HG03378 (cell line): Measurements from ENCODE around the gene MTX1.
"Not testable (repeated sequence)": the region's sequence is repeated elsewhere in the genome, so short reads cannot be mapped to it uniquely, and the experiment has no call there.

Source experiments
- ATAC-seq: cut with Tn5 transposase; IDR thresholded peaks from one replicate; pipeline ENCODE4 v1.9.1; 2021; ENCODE audit warnings: mild to moderate bottlenecking, moderate library complexity; ENCODE audit not compliant: unreplicated experiment

The MTX1 gene

DNA sequence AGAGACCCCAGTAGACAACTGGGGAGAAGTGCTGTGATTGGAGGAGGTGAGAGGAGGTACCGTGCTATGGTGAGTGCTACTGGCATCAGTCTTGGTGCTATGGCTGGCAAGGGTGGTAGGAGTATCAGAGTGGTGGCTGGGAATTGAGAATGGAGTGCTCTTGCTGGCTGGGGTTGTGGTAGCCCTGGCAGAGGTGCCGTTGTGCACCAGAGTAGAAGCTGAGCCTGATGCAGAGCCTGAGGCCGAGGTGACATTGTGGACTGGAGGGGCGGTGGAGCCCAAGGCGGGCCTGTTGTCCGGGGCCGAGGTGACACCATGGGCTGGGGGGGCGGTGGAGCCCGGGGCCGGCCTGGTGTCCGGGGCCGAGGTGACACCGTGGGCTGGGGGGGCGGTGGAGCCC lies 20.2 kb upstream of the MTX1 start:
- ATAC-seq, result no peak

DNA sequence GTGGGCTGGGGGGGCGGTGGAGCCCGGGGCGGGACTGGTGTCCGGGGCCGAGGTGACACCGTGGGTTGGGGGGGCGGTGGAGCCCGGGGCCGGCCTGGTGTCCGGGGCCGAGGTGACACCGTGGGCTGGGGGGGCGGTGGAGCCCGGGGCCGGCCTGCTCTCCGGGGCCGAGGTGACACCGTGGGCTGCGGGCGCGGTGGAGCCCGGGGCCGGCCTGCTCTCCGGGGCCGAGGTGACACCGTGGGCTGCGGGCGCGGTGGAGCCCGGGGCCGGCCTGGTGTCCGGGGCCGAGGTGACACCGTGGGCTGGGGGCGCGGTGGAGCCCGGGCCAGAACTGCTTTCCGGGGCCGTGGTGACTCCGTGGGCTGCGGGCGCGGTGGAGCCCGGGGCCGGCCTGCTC lies 18.6 kb upstream of the MTX1 start:
- not testable (repeated sequence) for ATAC-seq

DNA sequence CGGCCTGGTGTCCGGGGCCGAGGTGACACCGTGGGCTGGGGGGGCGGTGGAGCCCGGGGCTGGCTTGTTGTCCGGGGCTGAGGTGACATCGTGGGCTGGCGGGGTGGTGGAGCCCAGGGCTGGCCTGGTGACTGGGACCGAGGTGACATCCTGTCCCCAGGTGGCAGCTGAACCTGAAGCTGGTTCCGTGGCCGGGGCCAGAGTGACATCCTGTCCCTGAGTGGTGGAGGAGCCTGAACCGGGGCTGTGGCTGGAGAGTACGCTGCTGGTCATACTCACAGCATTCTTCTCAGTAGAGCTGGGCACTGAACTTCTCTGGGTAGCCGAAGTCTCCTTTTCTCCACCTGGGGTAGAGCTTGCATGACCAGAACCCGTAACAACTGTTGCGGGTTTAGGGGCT lies 16.6 kb upstream of the MTX1 start:
- no peak for ATAC-seq

DNA sequence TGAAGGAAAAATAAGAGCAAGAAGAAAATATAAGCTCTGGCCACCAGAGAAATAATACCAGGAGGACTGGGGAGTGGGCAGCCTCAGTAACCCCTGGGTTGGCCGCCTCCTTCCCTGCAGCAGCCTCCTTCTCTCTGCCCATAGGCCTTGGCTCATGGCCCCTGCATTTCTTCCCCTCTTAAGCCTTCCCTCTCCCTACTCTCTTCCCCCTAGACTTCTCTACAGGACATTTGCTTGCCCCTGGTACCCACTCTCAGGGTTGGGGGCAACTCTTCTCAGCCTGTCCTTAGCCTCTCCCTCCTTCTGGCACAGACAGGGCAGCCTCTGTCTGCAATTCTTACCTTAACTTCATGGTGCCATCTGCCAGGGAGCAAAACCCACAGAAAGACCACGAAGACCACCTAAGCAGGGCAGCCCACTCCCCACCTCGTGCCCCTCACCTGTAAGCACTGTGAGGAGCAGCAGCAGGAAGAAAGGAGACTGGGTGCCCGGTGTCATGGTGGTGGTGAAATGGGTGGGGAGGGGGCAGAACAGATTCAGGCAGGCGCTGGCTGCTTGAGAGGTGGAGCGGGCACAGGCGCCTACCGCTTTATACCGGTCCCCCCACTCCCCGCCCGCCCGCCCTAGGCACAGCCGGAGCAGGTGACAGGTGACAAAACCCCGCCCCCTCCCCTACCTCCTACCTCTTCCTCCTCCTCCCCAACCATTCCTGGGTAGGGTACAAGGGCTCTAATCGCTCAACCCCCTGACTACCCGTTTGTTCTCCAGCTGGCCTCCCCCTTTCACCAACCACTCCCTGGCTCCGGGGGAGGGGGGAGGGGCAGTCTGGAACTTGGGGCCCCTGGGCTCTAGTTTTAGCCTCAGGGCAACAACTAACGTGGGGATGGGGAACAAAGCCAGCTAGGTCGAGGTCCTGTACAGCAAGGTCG lies 15.9 kb upstream of the MTX1 start:
- ATAC-seq, result no peak

DNA sequence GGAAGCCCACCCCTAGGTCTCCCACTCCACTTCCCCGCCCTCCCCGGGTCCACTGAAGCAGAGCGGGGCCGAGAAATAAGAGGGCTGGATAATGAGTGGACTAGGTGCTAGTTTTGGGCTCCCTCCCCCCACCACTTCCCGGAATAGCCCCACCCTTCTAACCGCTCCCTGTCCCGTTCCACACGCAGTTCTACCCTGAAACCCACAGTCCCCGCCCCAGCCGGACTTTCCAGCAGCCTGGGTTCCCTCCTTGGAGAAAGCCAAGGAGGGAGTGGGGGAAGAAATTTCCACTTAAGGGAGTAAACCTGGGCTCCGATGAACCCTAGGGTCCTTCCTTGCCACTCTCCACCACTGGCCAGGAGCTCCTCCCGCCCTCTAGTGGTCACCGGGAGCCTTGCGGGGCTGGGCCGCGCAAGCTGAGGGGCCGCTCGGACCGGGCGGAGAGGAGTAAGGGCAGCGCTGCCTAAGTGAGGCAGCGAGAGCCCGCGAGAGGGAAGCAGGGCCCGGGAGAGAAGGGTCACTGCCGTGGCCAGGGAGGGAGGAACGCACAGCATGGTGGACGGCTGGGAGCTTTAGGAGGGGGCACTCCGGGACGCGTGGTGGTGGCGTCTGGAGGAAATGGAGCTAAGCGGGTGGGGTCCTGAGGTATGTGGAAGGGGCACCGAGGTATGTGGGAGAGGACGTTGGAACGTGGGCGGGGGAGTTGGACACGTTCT lies 15.1 kb upstream of the MTX1 start:
- ATAC-seq, result peak; percentile 58

DNA sequence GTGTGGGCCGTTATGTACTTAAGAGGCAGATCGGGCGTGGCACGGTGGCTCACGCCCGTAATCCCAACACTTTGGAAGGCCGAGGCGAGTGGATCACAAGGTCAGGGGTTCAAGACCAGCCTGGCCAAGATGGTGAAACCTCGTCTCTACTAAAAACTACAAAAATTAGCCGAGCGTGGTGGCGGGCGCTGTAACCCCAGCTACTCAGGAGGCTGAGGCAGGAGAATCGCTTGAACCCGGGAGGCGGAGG lies 14.6 kb upstream of the MTX1 start:
- not testable (repeated sequence) for ATAC-seq

DNA sequence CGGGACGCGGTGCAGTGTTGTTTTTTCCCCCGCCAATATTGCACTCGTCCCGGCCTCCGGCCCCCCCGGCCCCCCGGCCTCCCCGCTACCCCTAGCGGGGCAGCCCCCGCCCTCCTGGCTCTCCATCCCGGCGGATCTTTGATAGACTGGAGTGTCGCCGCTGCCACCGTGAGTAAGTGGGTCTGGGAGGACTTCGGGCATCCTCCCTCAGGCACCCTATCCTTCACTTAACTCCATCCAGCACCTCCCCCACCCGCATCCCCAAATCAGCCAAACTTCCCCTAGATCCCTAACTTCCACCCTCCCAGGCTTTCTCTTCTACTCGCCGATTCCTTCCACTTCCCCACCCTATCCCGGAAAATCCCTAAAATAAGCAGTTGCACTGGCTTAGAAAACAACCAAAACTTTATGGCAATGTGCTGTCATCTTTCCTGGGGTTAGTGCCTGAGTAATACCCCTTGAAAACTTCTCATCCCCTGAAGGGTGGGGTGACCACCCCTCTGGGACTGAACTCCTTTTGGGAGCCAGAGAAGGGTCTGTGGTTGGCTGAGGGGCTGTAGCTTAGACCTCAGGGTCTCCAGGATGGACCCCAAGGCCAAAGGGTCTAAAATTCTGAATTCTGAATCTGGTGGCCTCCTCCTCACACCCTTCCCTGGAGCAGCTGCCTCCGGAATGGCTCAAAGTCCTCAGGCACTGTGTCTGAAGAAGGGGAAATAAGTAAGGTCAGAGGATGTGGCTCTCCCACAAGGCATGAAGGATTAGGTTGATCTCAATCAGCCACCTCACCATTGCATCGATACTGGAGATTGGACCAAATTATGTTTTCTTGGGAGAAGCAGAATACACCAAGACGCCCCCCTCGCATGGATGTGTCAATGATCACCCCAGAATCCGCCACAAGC lies 13.0 kb upstream of the MTX1 start:
- no peak for ATAC-seq

DNA sequence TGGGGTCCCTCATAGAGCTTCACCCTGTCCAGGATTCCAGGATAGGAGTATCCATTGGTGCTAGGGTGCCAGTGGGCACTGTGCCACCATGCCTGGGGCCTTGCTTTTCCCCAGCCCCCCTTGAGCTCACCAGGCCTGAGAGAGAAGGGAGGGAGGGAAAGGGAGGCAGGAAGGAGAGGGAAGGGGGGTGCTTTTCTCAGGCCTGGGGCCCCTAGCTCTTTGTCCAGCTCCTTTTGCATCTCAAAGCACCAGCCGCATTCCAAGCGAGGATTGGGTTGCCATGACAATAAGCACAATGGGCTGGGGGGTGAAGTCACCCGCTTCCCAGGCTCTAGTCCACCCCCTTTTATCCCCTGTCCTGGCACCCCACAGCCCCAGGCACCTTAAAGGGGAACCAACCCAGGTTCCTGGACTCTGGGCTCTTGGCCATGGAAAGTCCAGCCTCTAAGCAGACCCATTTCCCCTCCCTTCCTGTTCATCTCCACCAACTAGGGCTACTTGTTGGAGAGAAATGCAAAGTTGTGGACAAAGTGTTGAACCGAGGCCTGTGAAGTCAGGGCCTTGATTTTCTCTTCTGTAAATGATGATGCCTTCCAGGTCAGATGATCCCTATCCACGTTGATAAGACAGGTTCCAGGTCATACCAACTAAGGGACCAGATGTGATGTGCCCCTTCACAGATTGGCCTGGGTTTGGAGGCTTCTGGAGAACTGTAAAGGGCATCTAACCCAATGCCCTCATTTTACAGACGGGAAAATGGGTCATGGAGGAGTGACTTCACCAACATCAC lies 12.2 kb upstream of the MTX1 start:
- no peak for ATAC-seq

DNA sequence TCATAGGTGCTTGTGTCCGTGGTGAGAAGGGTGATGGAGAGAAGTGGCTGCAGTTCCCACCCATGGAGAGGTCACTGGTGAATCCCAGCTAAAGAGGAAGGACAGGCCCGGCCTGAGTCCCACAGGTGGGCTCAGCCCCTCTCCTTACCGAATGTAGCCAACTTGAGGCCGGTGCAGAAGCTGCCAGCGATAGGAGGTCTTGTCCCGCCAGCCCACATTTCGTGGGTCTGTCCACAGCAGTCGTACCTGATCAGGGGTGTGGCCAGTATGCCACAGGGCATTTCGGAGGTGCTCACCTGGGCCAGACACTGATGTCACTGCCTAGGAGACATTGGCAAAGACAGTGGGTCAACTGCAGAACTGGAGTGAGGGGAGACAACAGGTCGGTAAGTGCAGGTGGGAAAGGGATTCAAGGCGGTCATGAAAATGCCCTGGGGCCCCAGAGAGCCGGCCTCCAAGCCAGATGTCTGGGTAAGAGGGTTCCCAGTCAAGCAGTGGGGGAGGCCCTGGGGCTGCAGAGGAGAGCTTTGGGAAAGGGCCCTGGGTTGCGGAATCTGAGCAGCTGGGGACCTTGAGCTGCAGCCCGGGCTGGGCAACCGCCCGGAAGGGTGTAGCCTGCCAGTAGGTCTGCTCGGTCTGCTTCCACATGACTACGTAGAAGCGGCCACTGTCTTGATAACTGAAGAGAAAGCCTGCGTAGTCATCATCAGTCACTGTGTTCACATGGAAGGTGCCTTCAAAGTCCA lies 11.4 kb upstream of the MTX1 start:
- ATAC-seq, result no peak

DNA sequence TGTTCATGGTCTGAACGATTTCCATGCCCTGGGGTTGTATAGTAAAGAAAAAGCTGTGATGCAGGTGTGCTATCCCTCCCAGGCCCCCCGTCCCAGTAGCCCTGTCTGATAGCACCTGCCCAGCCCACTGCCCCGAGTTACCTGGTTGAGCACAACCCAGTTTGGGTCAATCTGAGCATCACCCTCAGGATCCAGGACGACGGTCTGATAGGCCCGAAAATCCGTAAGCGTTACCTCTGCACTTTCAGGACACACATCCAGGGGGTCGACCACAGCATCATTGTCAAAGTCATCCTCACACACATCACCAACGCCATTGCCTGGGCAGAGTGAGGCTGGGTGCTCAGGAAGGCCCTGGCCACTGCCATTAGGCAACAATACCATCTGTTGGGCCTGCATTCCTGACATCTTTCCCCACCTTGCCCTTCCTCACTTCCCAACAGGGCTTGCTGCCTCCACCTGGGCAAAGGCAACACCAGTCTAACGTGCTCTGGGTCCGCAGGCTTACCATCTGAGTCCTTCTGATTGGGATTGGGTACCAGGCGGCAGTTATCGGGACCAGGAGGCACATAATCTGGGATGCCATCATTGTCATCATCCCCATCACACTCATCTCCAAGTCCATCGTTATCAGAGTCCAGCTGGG lies 10.5 kb upstream of the MTX1 start:
- ATAC-seq, result no peak

DNA sequence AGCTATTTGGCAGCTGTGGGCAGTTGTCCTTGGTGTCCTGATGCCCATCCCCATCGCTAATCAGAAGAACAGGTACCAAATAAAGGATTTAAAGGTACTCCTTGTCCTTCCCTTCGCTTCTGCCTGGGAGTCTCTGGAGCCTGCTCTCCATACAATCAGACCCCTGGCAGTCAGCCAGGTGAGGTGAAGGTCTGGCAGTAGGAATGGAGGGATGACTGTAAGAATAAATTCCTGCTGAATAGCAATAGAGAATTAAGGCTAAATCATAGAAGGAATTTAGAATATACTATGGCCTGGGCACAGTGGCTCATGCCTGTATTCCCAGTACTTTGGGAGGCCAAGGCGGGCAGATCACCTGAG lies 10.0 kb upstream of the MTX1 start:
- ATAC-seq, result no peak

DNA sequence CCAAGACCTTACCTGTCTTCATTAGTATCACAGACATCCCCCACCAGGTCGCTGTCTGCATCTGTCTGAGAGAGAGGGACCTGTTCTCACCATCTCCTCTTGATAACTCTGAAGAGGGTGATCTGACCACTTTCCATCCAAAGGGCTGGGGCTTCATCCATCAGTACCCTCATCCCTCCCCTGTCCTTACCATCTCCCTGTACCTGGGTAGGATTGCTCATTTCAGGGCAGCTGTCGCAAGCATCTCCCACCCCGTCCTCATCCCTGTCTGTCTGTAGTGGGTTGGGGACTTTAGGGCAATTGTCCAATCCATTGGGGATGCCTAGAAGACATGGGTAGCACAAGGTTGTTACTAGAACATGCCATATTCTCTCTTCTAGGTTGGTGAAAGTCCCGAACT lies 8.7 kb upstream of the MTX1 start:
- no peak for ATAC-seq

DNA sequence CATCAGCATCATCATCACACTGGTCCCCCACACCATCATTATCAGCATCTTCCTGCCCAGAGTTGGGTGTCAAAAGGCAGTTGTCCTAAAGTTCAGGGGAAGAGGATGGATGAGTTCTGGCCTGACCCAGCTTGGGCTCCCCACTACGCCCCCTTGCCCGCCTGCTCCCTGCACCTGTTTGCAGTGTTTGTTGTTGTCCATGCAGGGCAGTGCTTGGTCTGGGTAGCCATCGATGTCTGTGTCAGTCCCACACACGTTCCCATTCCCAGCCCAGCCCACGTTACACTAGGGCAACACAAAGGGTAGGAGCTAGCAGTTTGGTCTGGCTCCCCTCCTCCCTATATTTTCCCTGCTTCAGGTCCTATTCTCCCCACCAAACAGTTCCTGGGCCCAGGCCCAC lies 7.6 kb upstream of the MTX1 start:
- no peak for ATAC-seq

DNA sequence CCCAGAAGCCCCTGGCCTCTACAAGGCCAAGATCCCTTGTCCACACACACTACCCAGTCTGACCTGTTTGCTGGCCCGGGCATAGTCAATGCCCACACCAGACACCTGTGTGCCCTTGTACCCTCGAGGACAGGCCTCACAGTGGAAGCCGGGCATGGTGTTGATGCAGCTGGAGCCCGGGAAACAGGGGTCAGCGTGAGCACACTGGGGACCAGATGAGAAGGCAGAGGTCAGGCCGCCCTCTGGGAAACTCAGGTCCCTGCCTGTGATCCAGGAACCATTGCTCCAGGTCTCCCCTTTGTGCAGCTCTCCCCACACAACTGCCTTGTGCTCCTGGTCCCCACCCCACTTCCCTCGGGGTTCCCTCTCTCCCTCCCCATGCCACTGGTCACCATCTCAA lies 6.3 kb upstream of the MTX1 start:
- no peak for ATAC-seq

DNA sequence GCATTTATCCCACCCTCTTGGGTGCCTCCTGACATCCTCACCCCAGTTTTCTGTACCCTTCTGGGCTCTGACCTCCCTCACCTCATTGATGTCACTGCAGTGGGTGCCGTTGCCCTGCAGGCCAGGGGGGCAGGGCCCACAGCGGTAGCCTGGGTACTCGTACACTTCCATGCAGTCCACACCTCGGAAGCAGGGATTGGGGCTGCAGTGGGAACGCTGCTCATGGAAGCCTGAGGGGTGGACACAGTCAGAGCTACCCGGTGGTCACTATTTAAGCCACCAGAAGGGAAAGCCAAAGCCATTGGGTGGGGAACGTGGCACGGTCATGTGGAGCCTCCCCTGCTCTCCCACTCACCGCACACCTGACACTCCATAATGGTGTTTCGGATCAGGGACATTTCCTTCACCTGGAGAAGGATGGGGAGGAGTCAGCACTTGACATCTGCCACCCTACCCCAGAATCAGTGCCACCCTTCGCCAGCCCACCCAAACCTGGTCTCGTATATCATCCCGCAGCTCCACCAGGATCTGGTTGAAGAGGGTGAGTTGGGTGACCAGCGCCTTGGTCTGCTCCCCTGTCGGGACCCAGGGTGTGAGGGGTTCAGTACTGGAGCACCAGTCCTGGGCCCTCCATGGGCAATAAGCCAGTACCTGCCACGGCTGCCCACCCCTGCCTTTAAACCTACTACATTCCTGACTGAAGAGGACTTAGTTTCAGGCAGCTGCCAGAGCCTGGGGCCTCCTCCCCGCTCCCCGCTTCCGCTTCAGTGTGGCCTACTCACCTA lies 5.6 kb upstream of the MTX1 start:
- no peak for ATAC-seq

DNA sequence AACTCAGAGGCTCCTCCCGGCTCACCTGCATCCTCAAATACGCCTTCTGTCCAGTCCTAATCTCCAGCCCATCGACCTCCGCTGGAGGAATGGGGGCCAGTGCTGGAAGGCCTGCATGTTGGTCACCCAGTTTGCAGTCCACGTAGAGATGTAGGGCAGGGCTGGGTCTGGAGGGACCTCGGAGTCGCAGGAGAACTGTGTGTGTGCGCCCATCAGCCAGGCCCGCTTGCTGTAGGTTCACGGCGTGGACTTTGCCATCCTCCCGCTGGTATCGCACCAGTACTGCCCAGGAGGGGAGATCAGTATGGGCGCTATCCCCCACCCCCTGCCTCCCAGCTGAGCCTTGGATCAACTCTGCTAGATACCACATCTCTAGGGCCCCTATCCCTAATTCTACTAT lies 3.5 kb upstream of the MTX1 start:
- no peak for ATAC-seq

DNA sequence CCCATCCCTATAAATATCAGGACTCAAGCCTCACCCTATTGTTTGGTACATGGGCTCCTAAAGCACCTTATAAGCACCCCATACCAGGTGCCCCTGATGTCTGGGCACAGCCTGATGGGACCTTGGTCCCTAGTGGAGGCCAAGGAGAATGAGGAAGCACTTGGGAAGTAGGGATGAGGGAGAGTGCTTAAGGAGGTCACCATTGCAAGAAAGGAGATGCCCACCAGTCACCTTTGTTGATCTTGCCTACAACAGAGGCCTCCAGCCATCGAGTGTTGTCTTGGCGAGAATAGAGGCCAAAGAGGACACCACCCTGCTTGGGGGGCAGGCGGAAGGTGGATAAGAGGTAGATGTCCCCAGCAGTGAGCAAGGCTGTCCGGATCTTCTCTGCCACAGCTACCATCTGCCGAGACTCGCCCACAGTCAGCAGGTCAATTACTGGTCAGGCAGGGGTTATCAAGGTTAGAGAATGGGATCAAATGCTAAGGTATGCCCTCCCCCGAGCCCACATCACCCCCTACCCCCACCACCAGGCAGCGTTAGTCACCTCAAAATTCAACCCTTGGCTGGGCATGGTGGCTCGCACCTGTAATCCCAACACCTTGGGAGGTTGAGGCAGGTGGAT lies 2.4 kb upstream of the MTX1 start:
- ATAC-seq, result no peak
